KOPT-K1 (cell line): Measurements from ENCODE around the gene CCDC148.
"Not testable (repeated sequence)": the region's sequence is repeated elsewhere in the genome, so short reads cannot be mapped to it uniquely, and the experiment has no call there.

Source experiments
- H3K27ac ChIP-seq: fragments of 200-600 bp; sonication (generic); 2 replicates; pipeline ENCODE4 v1.5.1; 2016; ENCODE audit warnings: antibody characterized with exemption, mild to moderate bottlenecking, low read depth, low read length; ENCODE audit not compliant: poor library complexity, severe bottlenecking
- H3K36me3 ChIP-seq: fragments of 200-600 bp; sonication (generic); 2 replicates; pipeline ENCODE4 v1.5.1; 2017; ENCODE audit warnings: antibody characterized with exemption, mild to moderate bottlenecking, low read length, moderate library complexity; ENCODE audit not compliant: insufficient read depth
- H3K9me3 ChIP-seq: fragments of 200-600 bp; sonication (generic); 2 replicates; pipeline ENCODE4 v1.5.1; 2017; ENCODE audit warnings: antibody characterized with exemption, low read length, mild to moderate bottlenecking; ENCODE audit not compliant: insufficient read depth, poor library complexity, severe bottlenecking

Gene CCDC148

GRCh38 chr2:158273791-158274190, 182.8 kb downstream of the CCDC148 start:
- H3K36me3 ChIP-seq, result no peaks in the 10 kb centered on the region
- H3K9me3 ChIP-seq, result no peaks in the 10 kb centered on the region
- H3K27ac ChIP-seq, result no peak overlapping the region

GRCh38 chr2:158270536-158270935, 186.0 kb downstream of the CCDC148 start:
- Histone ChIP-seq H3K27ac (no peak overlapping the region), H3K36me3 (no peaks in the 10 kb centered on the region), H3K9me3 (no peaks in the 10 kb centered on the region)

GRCh38 chr2:158269143-158269542, 187.4 kb downstream of the CCDC148 start:
- no peaks in the 10 kb centered on the region for H3K36me3 ChIP-seq
- H3K27ac ChIP-seq, result no peak overlapping the region
- no peaks in the 10 kb centered on the region for H3K9me3 ChIP-seq

GRCh38 chr2:158266111-158266510, 190.4 kb downstream of the CCDC148 start:
- H3K27ac ChIP-seq, result no peak overlapping the region
- H3K36me3 ChIP-seq, result no peaks in the 10 kb centered on the region

GRCh38 chr2:158255257-158255656, 201.3 kb downstream of the CCDC148 start:
- Histone ChIP-seq H3K36me3 (no peaks in the 10 kb centered on the region), H3K27ac (no peak overlapping the region), H3K9me3 (no peaks in the 10 kb centered on the region)

More at GRCh38 chr2:158266111-158266510, 190.4 kb downstream of the CCDC148 start:
- H3K9me3 ChIP-seq, result no peaks in the 10 kb centered on the region

GRCh38 chr2:158253170-158253569, 203.4 kb downstream of the CCDC148 start:
- Histone ChIP-seq H3K9me3 (no peaks in the 10 kb centered on the region), H3K36me3 (no peaks in the 10 kb centered on the region)

GRCh38 chr2:158251356-158251755, 205.2 kb downstream of the CCDC148 start:
- H3K27ac ChIP-seq, result no peak overlapping the region
- H3K9me3 ChIP-seq, result no peaks in the 10 kb centered on the region
- no peaks in the 10 kb centered on the region for H3K36me3 ChIP-seq

More at GRCh38 chr2:158253170-158253569, 203.4 kb downstream of the CCDC148 start:
- no peak overlapping the region for H3K27ac ChIP-seq

GRCh38 chr2:158243392-158243791, 213.2 kb downstream of the CCDC148 start:
- Histone ChIP-seq H3K36me3 (no peaks in the 10 kb centered on the region), H3K27ac (no peak overlapping the region)

GRCh38 chr2:158242280-158242679, 214.3 kb downstream of the CCDC148 start:
- no peaks in the 10 kb centered on the region for H3K36me3 ChIP-seq
- H3K9me3 ChIP-seq, result no peaks in the 10 kb centered on the region
- H3K27ac ChIP-seq, result no peak overlapping the region

More at GRCh38 chr2:158243392-158243791, 213.2 kb downstream of the CCDC148 start:
- no peaks in the 10 kb centered on the region for H3K9me3 ChIP-seq

GRCh38 chr2:158240975-158241374, 215.6 kb downstream of the CCDC148 start:
- Histone ChIP-seq H3K27ac (no peak overlapping the region), H3K36me3 (no peaks in the 10 kb centered on the region), H3K9me3 (no peaks in the 10 kb centered on the region)

- Histone ChIP-seq H3K9me3 (no peaks in the 10 kb centered on the region), H3K36me3 (no peaks in the 10 kb centered on the region), H3K27ac (no peak overlapping the region)
Observed at GRCh38 chr2:158239271-158239670, 217.3 kb downstream of the CCDC148 start.

- no peak overlapping the region for H3K27ac ChIP-seq
- H3K36me3 ChIP-seq, result no peaks in the 10 kb centered on the region
- H3K9me3 ChIP-seq, result no peaks in the 10 kb centered on the region
Observed at GRCh38 chr2:158234497-158234896, 222.1 kb downstream of the CCDC148 start.

- no peaks in the 10 kb centered on the region for H3K9me3 ChIP-seq
- no peak overlapping the region for H3K27ac ChIP-seq
- H3K36me3 ChIP-seq, result no peaks in the 10 kb centered on the region
Observed at GRCh38 chr2:158232476-158232875, 224.1 kb downstream of the CCDC148 start.

GRCh38 chr2:158228943-158229508, 227.5 kb downstream of the CCDC148 start:
- no peaks in the 10 kb centered on the region for H3K9me3 ChIP-seq
- H3K27ac ChIP-seq, result no peak overlapping the region
- no peaks in the 10 kb centered on the region for H3K36me3 ChIP-seq

- H3K27ac ChIP-seq, H3K9me3 ChIP-seq, H3K36me3 ChIP-seq: not testable (repeated sequence)
Observed at GRCh38 chr2:158223066-158223465, 233.5 kb downstream of the CCDC148 start.
